ENCODE results near the gene ENO4. TPM values are rescaled to one million over a fixed set of nuclear protein-coding genes. Genes with fewer than 3 reads are reported as not detected.

The ENO4 gene
- total RNA-seq, 1 experiment from 2014 or later = 0.42 TPM

- TF ChIP-seq CREB1 (CRISPR knock-in tag; IDR thresholded peaks at IDR 0.05) (no peak), KAT7 (CRISPR knock-in tag; IDR thresholded peaks at IDR 0.05; ENCODE audit: borderline replicate concordance) (no peak), ZNF232 (CRISPR knock-in tag; IDR thresholded peaks at IDR 0.05) (no peak), NFATC4 (CRISPR knock-in tag; IDR thresholded peaks at IDR 0.05) (no peak), CTCF (IDR thresholded peaks at IDR 0.05) (no peak), ZNF138 (CRISPR knock-in tag; conservative IDR thresholded peaks at IDR 0.05) (no peak), NFE2L1 (CRISPR knock-in tag; IDR thresholded peaks at IDR 0.05) (no peak)
Measured at GRCh38 chr10:116848944-116849247, 403 bp upstream of the ENO4 start (continued).

- Mint-ChIP-seq H3K4me1 (peaks cover 30% of the 10 kb centered on the region), H3K9me3 (no peaks in the 10 kb centered on the region), H3K36me3 (no peaks in the 10 kb centered on the region), H3K4me3 (peak overlapping the region; percentile 89), H3K27ac (no peak overlapping the region), H3K27me3 (ENCODE audit: low read depth) (peaks cover 20% of the 10 kb centered on the region)
- POLR2A ChIA-PET = interaction anchor here (1.2 kb wide), 1 partner anchor 10 kb away, joined by 5 read pairs; no protein-coding TSS in a partner anchor
- ATAC-seq (no peak; the same call in 1 of the 2 replicates), DNase-seq (ENCODE audit: low spot score) (no peak)
- CTCF ChIA-PET = interaction anchor here (1.0 to 2.3 kb wide), 6 partner anchors 10 to 325 kb away, joined by 3 to 16 read pairs (median 8); no protein-coding TSS in a partner anchor
- TF ChIP-seq CREM (CRISPR knock-in tag; IDR thresholded peaks at IDR 0.05) = no peak
- no peak for TF ChIP-seq ZBTB43 (CRISPR knock-in tag; IDR thresholded peaks at IDR 0.05)
- no peak for TF ChIP-seq CREB1 (CRISPR knock-in tag; IDR thresholded peaks at IDR 0.05)
- no peak for TF ChIP-seq RELA (CRISPR knock-in tag; IDR thresholded peaks at IDR 0.05; ENCODE audit: borderline replicate concordance)
- TF ChIP-seq HMGXB4 (CRISPR knock-in tag; IDR thresholded peaks at IDR 0.05) = no peak
- no peak for TF ChIP-seq TP53 (CRISPR knock-in tag; IDR thresholded peaks at IDR 0.05)
- no peak for TF ChIP-seq ZNF317 (CRISPR knock-in tag; IDR thresholded peaks at IDR 0.05; ENCODE audit: borderline replicate concordance, low read depth)
- no peak for TF ChIP-seq SMAD3 (CRISPR knock-in tag; IDR thresholded peaks at IDR 0.05; ENCODE audit: borderline replicate concordance)
- no peak for TF ChIP-seq ETV6 (CRISPR knock-in tag; IDR thresholded peaks at IDR 0.05)
- no peak for TF ChIP-seq TCF7 (CRISPR knock-in tag; IDR thresholded peaks at IDR 0.05; ENCODE audit: low read depth)
- TF ChIP-seq PRDM15 (CRISPR knock-in tag; IDR thresholded peaks at IDR 0.05) = no peak
- TF ChIP-seq MXD4 (CRISPR knock-in tag; IDR thresholded peaks at IDR 0.05; ENCODE audit: borderline replicate concordance) = no peak
- no peak for TF ChIP-seq HMGA2 (CRISPR knock-in tag; IDR thresholded peaks at IDR 0.05)
- TF ChIP-seq SMAD4 (CRISPR knock-in tag; IDR thresholded peaks at IDR 0.05) = no peak
- no peak for TF ChIP-seq NFATC4 (CRISPR knock-in tag; IDR thresholded peaks at IDR 0.05)
- TF ChIP-seq ATF6 (CRISPR knock-in tag; IDR thresholded peaks at IDR 0.05) = no peak
- no peak for TF ChIP-seq AR (CRISPR knock-in tag; IDR thresholded peaks at IDR 0.05)
- no peak for TF ChIP-seq MYBL2 (CRISPR knock-in tag; IDR thresholded peaks at IDR 0.05)
Measured at GRCh38 chr10:116850058-116850611, 836 bp downstream of the ENO4 start.

All from WTC11 (cell line).